AG09309 (cell line): ENCODE results near the gene TRIM56.
"Not testable (repeated sequence)": the region's sequence is repeated elsewhere in the genome, so short reads cannot be mapped to it uniquely, and the experiment has no call there.

Experiments used
- DNase-seq: peaks from one replicate; pipeline ENCODE4 v3.0.0-alpha.2; 2010; ENCODE audit warnings: low read depth
- H3K4me3 ChIP-seq: 2 replicates; pipeline ENCODE4 v1.5.1; 2011; ENCODE audit warnings: mild to moderate bottlenecking, low read depth, low read length, moderate library complexity; ENCODE audit not compliant: control insufficient read depth
- CTCF ChIP-seq: IDR thresholded peaks from 2 replicates; pipeline ENCODE4 v1.5.1; 2011; ENCODE audit warnings: mild to moderate bottlenecking, low read depth, low read length, inconsistent platforms; ENCODE audit not compliant: insufficient read depth, control insufficient read depth; ENCODE audit errors: missing control alignments

TRIM56 gene

GRCh38 chr7:101085162-101085964 lies at the start of gene TRIM56:
TRIM56 (plus strand) TSS chr7:101085481; CDS start chr7:101087313, 1,832 bp downstream.
- DNase-seq: no peak
- H3K4me3 ChIP-seq: peak within 1 kb of the TSS; percentile 78
- no peak for TF ChIP-seq CTCF

- TF ChIP-seq CTCF: no peak
- no peak for DNase-seq
- no peak overlapping the region for H3K4me3 ChIP-seq
Measured at GRCh38 chr7:101035941-101036340, 49.3 kb upstream of the TRIM56 start.

- not testable (repeated sequence) for H3K4me3 ChIP-seq
Measured at GRCh38 chr7:101041283-101041682, 44.0 kb upstream of the TRIM56 start.

GRCh38 chr7:101058355-101058754 lies 26.9 kb upstream of the TRIM56 start:
- DNase-seq: no peak
- no peak overlapping the region for H3K4me3 ChIP-seq
- TF ChIP-seq CTCF: no peak

More at GRCh38 chr7:101041283-101041682, 44.0 kb upstream of the TRIM56 start:
- DNase-seq: not testable (repeated sequence)

GRCh38 chr7:101059620-101059942 lies 25.7 kb upstream of the TRIM56 start:
- no peak for DNase-seq
- no peak for TF ChIP-seq CTCF
- H3K4me3 ChIP-seq: no peak overlapping the region

GRCh38 chr7:101060992-101061391 lies 24.3 kb upstream of the TRIM56 start:
- no peak for TF ChIP-seq CTCF
- DNase-seq: no peak
- H3K4me3 ChIP-seq: no peak overlapping the region

GRCh38 chr7:101064176-101064550 lies 21.1 kb upstream of the TRIM56 start:
- not testable (repeated sequence) for DNase-seq

GRCh38 chr7:101065162-101065561 lies 20.1 kb upstream of the TRIM56 start:
- H3K4me3 ChIP-seq, DNase-seq: not testable (repeated sequence)

More at GRCh38 chr7:101064176-101064550, 21.1 kb upstream of the TRIM56 start:
- H3K4me3 ChIP-seq: not testable (repeated sequence)
